WTC11 (cell line): ENCODE measurements around the gene TNFAIP8L3.

Experiments used
- ETV6 ChIP-seq: sonication (generic); formaldehyde crosslinking; IDR thresholded peaks from 2 replicates; pipeline ENCODE4 v1.8.1; 2022; ENCODE audit warnings: mild to moderate bottlenecking, missing genetic modification reagents
- TEAD1 ChIP-seq: sonication (generic); formaldehyde crosslinking; IDR thresholded peaks from 2 replicates; pipeline ENCODE4 v1.8.0; 2022; ENCODE audit warnings: mild to moderate bottlenecking, missing genetic modification reagents
- TF ChIP-seq, protein P1 (sequence below): fragments of 200-600 bp; IDR thresholded peaks from 2 replicates; pipeline ENCODE4 v1.8.0; 2022; ENCODE audit warnings: antibody characterized with exemption
- TF ChIP-seq, protein P2 (sequence below): sonication (generic); formaldehyde crosslinking; IDR thresholded peaks from 2 replicates; pipeline ENCODE4 v1.8.1; 2023; ENCODE audit warnings: mild to moderate bottlenecking, moderate library complexity, missing genetic modification reagents

DNA sequence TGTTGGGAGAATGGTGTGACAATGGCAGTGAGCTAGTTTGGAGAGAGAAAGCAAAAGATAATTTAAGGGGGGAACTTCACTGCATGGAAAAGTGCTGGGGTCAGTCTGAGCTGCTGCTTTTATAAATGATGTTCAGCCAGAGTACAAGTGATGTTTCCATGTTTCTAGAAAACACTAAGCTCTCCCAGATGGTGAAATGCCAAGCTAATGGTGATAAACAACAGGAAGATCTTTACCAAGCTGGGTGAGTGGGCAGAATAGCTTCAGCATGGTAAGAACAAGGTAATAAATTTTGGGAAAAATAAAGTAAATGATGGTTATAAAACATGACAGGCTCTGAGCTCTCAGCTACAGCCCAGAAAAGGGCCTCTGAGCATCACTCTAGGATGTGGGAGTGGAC is 29.4 kb downstream of the TNFAIP8L3 start:
- TF ChIP-seq, protein P1, sequence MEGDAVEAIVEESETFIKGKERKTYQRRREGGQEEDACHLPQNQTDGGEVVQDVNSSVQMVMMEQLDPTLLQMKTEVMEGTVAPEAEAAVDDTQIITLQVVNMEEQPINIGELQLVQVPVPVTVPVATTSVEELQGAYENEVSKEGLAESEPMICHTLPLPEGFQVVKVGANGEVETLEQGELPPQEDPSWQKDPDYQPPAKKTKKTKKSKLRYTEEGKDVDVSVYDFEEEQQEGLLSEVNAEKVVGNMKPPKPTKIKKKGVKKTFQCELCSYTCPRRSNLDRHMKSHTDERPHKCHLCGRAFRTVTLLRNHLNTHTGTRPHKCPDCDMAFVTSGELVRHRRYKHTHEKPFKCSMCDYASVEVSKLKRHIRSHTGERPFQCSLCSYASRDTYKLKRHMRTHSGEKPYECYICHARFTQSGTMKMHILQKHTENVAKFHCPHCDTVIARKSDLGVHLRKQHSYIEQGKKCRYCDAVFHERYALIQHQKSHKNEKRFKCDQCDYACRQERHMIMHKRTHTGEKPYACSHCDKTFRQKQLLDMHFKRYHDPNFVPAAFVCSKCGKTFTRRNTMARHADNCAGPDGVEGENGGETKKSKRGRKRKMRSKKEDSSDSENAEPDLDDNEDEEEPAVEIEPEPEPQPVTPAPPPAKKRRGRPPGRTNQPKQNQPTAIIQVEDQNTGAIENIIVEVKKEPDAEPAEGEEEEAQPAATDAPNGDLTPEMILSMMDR: no peak
- TF ChIP-seq, protein P2, sequence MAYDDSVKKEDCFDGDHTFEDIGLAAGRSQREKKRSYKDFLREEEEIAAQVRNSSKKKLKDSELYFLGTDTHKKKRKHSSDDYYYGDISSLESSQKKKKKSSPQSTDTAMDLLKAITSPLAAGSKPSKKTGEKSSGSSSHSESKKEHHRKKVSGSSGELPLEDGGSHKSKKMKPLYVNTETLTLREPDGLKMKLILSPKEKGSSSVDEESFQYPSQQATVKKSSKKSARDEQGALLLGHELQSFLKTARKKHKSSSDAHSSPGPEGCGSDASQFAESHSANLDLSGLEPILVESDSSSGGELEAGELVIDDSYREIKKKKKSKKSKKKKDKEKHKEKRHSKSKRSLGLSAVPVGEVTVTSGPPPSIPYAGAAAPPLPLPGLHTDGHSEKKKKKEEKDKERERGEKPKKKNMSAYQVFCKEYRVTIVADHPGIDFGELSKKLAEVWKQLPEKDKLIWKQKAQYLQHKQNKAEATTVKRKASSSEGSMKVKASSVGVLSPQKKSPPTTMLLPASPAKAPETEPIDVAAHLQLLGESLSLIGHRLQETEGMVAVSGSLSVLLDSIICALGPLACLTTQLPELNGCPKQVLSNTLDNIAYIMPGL (CRISPR knock-in tag): no peak
- TF ChIP-seq ETV6 (CRISPR knock-in tag) (no peak), TEAD1 (CRISPR knock-in tag) (no peak)
